Body of pancreas (tissue), 4 donors: Measurements from ENCODE around the gene ANO10. TPM values are rescaled to one million over a fixed set of nuclear protein-coding genes. Genes with fewer than 3 reads are reported as not detected.
A peak's percentile ranks its signal among the peaks of the same experiment; 100 is the strongest.

Source experiments
- ATAC-seq: fragments of 150-250 bp; one replicate; pipeline ENCODE4 v1.9.1; 2016
- DNase-seq, 4 donors: peaks; one replicate each; pipeline ENCODE4 v3.0.0-alpha.2; 2019
- H3K27ac ChIP-seq, 4 donors: fragments of 200-600 bp; sonication (generic); 1 replicate in 3 of 4; 2 replicates in 1 of 4; pipeline versions ENCODE4 v1.5.1 to v1.6.1; 2016 to 2019; ENCODE audit warnings: mild to moderate bottlenecking in 1 of 4, mixed read lengths in 1 of 4, moderate library complexity in 1 of 4
- H3K27me3 ChIP-seq, 2 donors: fragments of 200-600 bp; sonication (generic); one replicate each; pipeline ENCODE4 v1.6.0; 2016; ENCODE audit warnings: mild to moderate bottlenecking in 1 of 2
- H3K36me3 ChIP-seq, 2 donors: fragments of 200-600 bp; sonication (generic); replicated peaks in 1 of 2; 2 replicates each; pipeline ENCODE4 v1.5.1; 2016; ENCODE audit warnings: low read depth in 2 of 2; ENCODE audit not compliant: insufficient read depth in 1 of 2
- H3K4me1 ChIP-seq: fragments of 200-600 bp; sonication (generic); one replicate; pipeline ENCODE4 v1.6.0; 2016
- H3K4me3 ChIP-seq, 2 donors: fragments of 200-600 bp; sonication (generic); 1 replicate in 1 of 2; 2 replicates in 1 of 2; pipeline ENCODE4 v1.5.1; 2016 to 2019
- H3K9me3 ChIP-seq, 3 donors: fragments of 200-600 bp; sonication (generic); 1 replicate in 2 of 3; 2 replicates in 1 of 3; pipeline ENCODE4 v1.5.1; 2016
- CTCF ChIP-seq, 7 experiments: fragments of 450-650 bp in 4 of 7; fragments of 200-600 bp in 3 of 7; sonication (generic) in 3 of 7; IDR thresholded peaks; one replicate each; pipeline ENCODE4 v1.5.1; 2016 to 2019; ENCODE audit warnings: antibody characterized with exemption in 7 of 7
- POLR2A ChIP-seq, 3 donors: fragments of 450-650 bp; IDR thresholded peaks; one replicate each; pipeline ENCODE4 v1.6.1; 2016; ENCODE audit warnings: antibody characterized with exemption in 3 of 3, mild to moderate bottlenecking in 2 of 3
- WGBS, 2 donors: methylation state at CpG; one replicate each; pipeline ENCODE4 v1.1.5; 2017; 5-methylcytosine and 5-hydroxymethylcytosine counted together
- intact Hi-C: fragments of 100-400 bp; cut with DNase I; formaldehyde crosslinking; loops from one replicate; pipeline ENCODE4 v1.15.1; 2023
- total RNA-seq, 2 donors: library from RNA; depleted of rRNA; stranded (reverse); fragments of >200 nt; gene quantifications; one replicate each; pipeline ENCODE4 v1.1.0, GENCODE V29; 2016

ANO10 gene
- total RNA-seq, 2 donors from 2014 or later: 14.3 to 16.2 TPM

GRCh38 chr3:43334976-43335375 is 286.8 kb downstream of the ANO10 start:
- intact Hi-C loops: no loop called here
- Histone ChIP-seq H3K9me3 (peaks cover 0 to 29% (median 0%) of the 10 kb centered on the region in 3 donors), H3K36me3 (peaks cover 0 to 14% of the 10 kb centered on the region in 2 donors), H3K4me3 (no peak overlapping the region), H3K27ac (no peak overlapping the region), H3K4me1 (peaks cover under 1% of the 10 kb centered on the region), H3K27me3 (no peaks in the 10 kb centered on the region)
- ATAC-seq (no peak), DNase-seq (no peak)
- TF ChIP-seq POLR2A (IDR thresholded peaks at IDR 0.05) (no peak), CTCF (IDR thresholded peaks at IDR 0.05) (no peak)
- WGBS, 2 donors: 73 to 93% methylated on average over 1 of the region's 1 CpG

- Histone ChIP-seq H3K27ac (no peak overlapping the region), H3K9me3 (peaks cover 0 to 11% (median 0%) of the 10 kb centered on the region in 3 donors), H3K4me1 (peaks cover 22% of the 10 kb centered on the region), H3K27me3 (no peaks in the 10 kb centered on the region), H3K4me3 (no peak overlapping the region), H3K36me3 (peaks cover 0 to 6% of the 10 kb centered on the region in 2 donors)
- WGBS, 2 donors: 80 to 92% methylated on average over 4 of the region's 4 CpGs
- TF ChIP-seq CTCF (IDR thresholded peaks at IDR 0.05) (no peak), POLR2A (IDR thresholded peaks at IDR 0.05) (no peak)
- intact Hi-C loops: no loop called here
- ATAC-seq (no peak), DNase-seq (no peak)
Observed at GRCh38 chr3:43331381-43331780, 290.4 kb downstream of the ANO10 start.

GRCh38 chr3:43330981-43331380 is 290.8 kb downstream of the ANO10 start:
- no peak for TF ChIP-seq POLR2A (IDR thresholded peaks at IDR 0.05)
- no peak for TF ChIP-seq CTCF (IDR thresholded peaks at IDR 0.05)
- Histone ChIP-seq H3K27ac (no peak overlapping the region), H3K4me3 (no peak overlapping the region), H3K4me1 (peaks cover 26% of the 10 kb centered on the region), H3K9me3 (peaks cover 0 to 7% (median 0%) of the 10 kb centered on the region in 3 donors), H3K36me3 (peaks cover 0 to 5% of the 10 kb centered on the region in 2 donors), H3K27me3 (no peaks in the 10 kb centered on the region)
- intact Hi-C loops: no loop called here
- DNase-seq (no peak), ATAC-seq (no peak)
- 57 to 77% methylated on average over 1 of the region's 1 CpG for WGBS, 2 donors

GRCh38 chr3:43328653-43329052 is 293.2 kb downstream of the ANO10 start:
- Histone ChIP-seq H3K27ac (no peak overlapping the region), H3K36me3 (peaks cover 0 to 3% of the 10 kb centered on the region in 2 donors), H3K27me3 (no peaks in the 10 kb centered on the region), H3K4me3 (no peak overlapping the region), H3K9me3 (no peaks in the 10 kb centered on the region), H3K4me1 (peaks cover 46% of the 10 kb centered on the region)
- no peak for TF ChIP-seq CTCF (IDR thresholded peaks at IDR 0.05)
- TF ChIP-seq POLR2A (IDR thresholded peaks at IDR 0.05): no peak
- intact Hi-C loops: no loop called here
- ATAC-seq: no peak
- no peak for DNase-seq

- no peaks in the 10 kb centered on the region for H3K27me3 ChIP-seq
- intact Hi-C loops: no loop called here
- H3K9me3 ChIP-seq: no peaks in the 10 kb centered on the region
- H3K4me1 ChIP-seq: peaks cover 46% of the 10 kb centered on the region
- H3K27ac ChIP-seq: peak overlapping the region in 3 of 4 donors; percentile 36 to 59 (median 41)
- H3K36me3 ChIP-seq: peaks cover 0 to 2% of the 10 kb centered on the region in 2 donors
- DNase-seq (no peak), ATAC-seq (no peak)
- TF ChIP-seq CTCF (IDR thresholded peaks at IDR 0.05): no peak
- TF ChIP-seq POLR2A (IDR thresholded peaks at IDR 0.05): no peak
- no peak overlapping the region for H3K4me3 ChIP-seq
Observed at GRCh38 chr3:43327582-43327979, 294.2 kb downstream of the ANO10 start.
